ENCODE results near the gene KDM8. TPM values are rescaled to one million over a fixed set of nuclear protein-coding genes. Genes with fewer than 3 reads are reported as not detected.

Gene KDM8
- total and polyA plus RNA-seq, 2 donors (not counting 1 experiment from before 2014, with no cell fraction given) = 7.5 to 37.4 TPM

GRCh38 chr16:27251541-27252205 is 48.3 kb downstream of the KDM8 start:
- Histone ChIP-seq H3K4me1 (ENCODE audit: control insufficient read depth in 2 of 2, insufficient read depth in 2 of 2, low read length in 2 of 2) (peaks cover 29 to 36% of the 10 kb centered on the region in 2 donors), H3K36me3 (replicated peaks in 1 of 2; ENCODE audit: control extremely low read depth in 1 of 2, control insufficient read depth in 1 of 2, extremely low read depth in 1 of 2, insufficient read depth in 2 of 2, low read length in 1 of 2) (peaks cover 2 to 14% of the 10 kb centered on the region in 2 experiments), H3K4me3 (ENCODE audit: control extremely low read depth in 1 of 5, extremely low read depth in 1 of 5, insufficient read depth in 1 of 5, low read depth in 2 of 5, low read length in 4 of 5) (no peak overlapping the region), H3K27me3 (replicated peaks in 1 of 4; ENCODE audit: control extremely low read depth in 1 of 4, control insufficient read depth in 3 of 4, insufficient read depth in 4 of 4, low read length in 3 of 4) (no peaks in the 10 kb centered on the region), H3K9me3 (ENCODE audit: control extremely low read depth in 1 of 3, control insufficient read depth in 2 of 3, insufficient read depth in 1 of 3, low read length in 2 of 3) (peaks cover 0 to 7% (median 0%) of the 10 kb centered on the region in 3 donors), H2AFZ (ENCODE audit: insufficient read depth, low read depth, low read length, poor library complexity, severe bottlenecking) (no peak overlapping the region), H3K9ac (ENCODE audit: low read length) (no peak overlapping the region), H3K79me2 (ENCODE audit: control insufficient read depth, insufficient read depth, low read length) (peaks cover 68% of the 10 kb centered on the region), H3K4me2 (replicated peaks; ENCODE audit: low read depth, low read length, poor library complexity, severe bottlenecking) (no peak overlapping the region), H4K20me1 (ENCODE audit: control insufficient read depth, insufficient read depth, low read length, poor library complexity, severe bottlenecking) (no peaks in the 10 kb centered on the region), H3K27ac (ENCODE audit: low read length in 2 of 2) (no peak overlapping the region)
- peaks cover 50% of the 10 kb centered on the region for H3K4me1 Mint-ChIP-seq
- peak overlapping the region; percentile 70 for H3K27ac Mint-ChIP-seq
- ChIA-PET POLR2A (interaction anchor here (1.0 kb wide), 1 partner anchor 13 kb away, joined by 4 read pairs; no protein-coding TSS in a partner anchor), CTCF (interaction anchor here (0.6 to 4.6 kb wide), 4 partner anchors 10 to 173 kb away, joined by 3 to 18 read pairs (median 4); no protein-coding TSS in a partner anchor)
- DNase-seq (no peak), ATAC-seq (ENCODE audit: low read depth) (no peak)
- H3K4me3 Mint-ChIP-seq = no peak overlapping the region
- intact Hi-C loops (cut with micrococcal nuclease) = no loop called here
- WGBS (ENCODE audit: insufficient coverage) = 90% methylated on average over 5 of the region's 8 CpGs
- peaks cover 2% of the 10 kb centered on the region for H3K9me3 Mint-ChIP-seq (ENCODE audit: insufficient read depth)
- H3K27me3 Mint-ChIP-seq = no peaks in the 10 kb centered on the region
- TF ChIP-seq CTCF (IDR thresholded peaks at IDR 0.05) (no peak), EZH2 (IDR thresholded peaks at IDR 0.05; ENCODE audit: borderline replicate concordance, insufficient read depth, low read depth, low read length, poor library complexity, severe bottlenecking) (no peak)

DNA sequence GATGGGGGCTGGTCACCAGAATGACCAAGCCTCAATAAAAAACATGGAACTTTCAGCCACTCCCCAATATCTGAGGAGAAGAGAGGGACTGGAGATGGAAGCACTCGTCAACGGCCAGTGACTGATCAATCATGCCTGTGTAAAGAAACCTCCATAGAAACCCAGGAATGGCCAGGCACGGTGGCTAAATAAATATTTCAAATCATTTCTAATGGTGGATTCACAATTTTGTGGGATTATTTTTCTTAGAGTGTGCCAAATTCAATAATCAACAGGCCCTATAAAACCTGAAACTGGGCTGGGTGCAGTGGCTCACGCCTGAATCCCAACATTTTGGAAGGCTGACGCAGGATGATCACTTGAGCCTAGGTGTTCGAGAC is 48.9 kb downstream of the KDM8 start:
- POLR2A ChIA-PET = no interaction called here

More for the DNA sequence above, 48.9 kb downstream of the KDM8 start:
- peaks cover 45% of the 10 kb centered on the region for H3K4me1 Mint-ChIP-seq
- H3K4me2 ChIP-seq (replicated peaks; ENCODE audit: low read depth, low read length, poor library complexity, severe bottlenecking) = no peak overlapping the region
- H3K4me1 ChIP-seq (ENCODE audit: control insufficient read depth in 2 of 2, insufficient read depth in 2 of 2, low read length in 2 of 2) = peaks cover 24 to 31% of the 10 kb centered on the region in 2 donors
- no peak overlapping the region for H3K9ac ChIP-seq (ENCODE audit: low read length)
- intact Hi-C loops (cut with micrococcal nuclease) = no loop called here
- peak overlapping the region; percentile 37 for H3K27ac Mint-ChIP-seq
- ATAC-seq (ENCODE audit: low read depth) = no peak
- peaks cover 68% of the 10 kb centered on the region for H3K79me2 ChIP-seq (ENCODE audit: control insufficient read depth, insufficient read depth, low read length)
- H3K27me3 ChIP-seq (replicated peaks in 1 of 4; ENCODE audit: control extremely low read depth in 1 of 4, control insufficient read depth in 3 of 4, insufficient read depth in 4 of 4, low read length in 3 of 4) = no peaks in the 10 kb centered on the region
- H3K4me3 ChIP-seq (ENCODE audit: control extremely low read depth in 1 of 5, extremely low read depth in 1 of 5, insufficient read depth in 1 of 5, low read depth in 2 of 5, low read length in 4 of 5) = no peak overlapping the region
- no peaks in the 10 kb centered on the region for H3K27me3 Mint-ChIP-seq
- H3K27ac ChIP-seq (ENCODE audit: low read length in 2 of 2) = no peak overlapping the region
- peaks cover 0 to 7% (median 0%) of the 10 kb centered on the region in 3 donors for H3K9me3 ChIP-seq (ENCODE audit: control extremely low read depth in 1 of 3, control insufficient read depth in 2 of 3, insufficient read depth in 1 of 3, low read length in 2 of 3)
- no peak overlapping the region for H2AFZ ChIP-seq (ENCODE audit: insufficient read depth, low read depth, low read length, poor library complexity, severe bottlenecking)
- CTCF ChIA-PET = interaction anchor here (0.6 to 4.6 kb wide), 2 partner anchors 17 to 23 kb away, joined by 3 to 18 read pairs; no protein-coding TSS in a partner anchor
- no peaks in the 10 kb centered on the region for H4K20me1 ChIP-seq (ENCODE audit: control insufficient read depth, insufficient read depth, low read length, poor library complexity, severe bottlenecking)
- TF ChIP-seq EZH2 (IDR thresholded peaks at IDR 0.05; ENCODE audit: borderline replicate concordance, insufficient read depth, low read depth, low read length, poor library complexity, severe bottlenecking) (no peak), CTCF (IDR thresholded peaks at IDR 0.05) (no peak)
- no peak overlapping the region for H3K4me3 Mint-ChIP-seq
- peaks cover 4 to 20% of the 10 kb centered on the region in 2 experiments for H3K36me3 ChIP-seq (replicated peaks in 1 of 2; ENCODE audit: control extremely low read depth in 1 of 2, control insufficient read depth in 1 of 2, extremely low read depth in 1 of 2, insufficient read depth in 2 of 2, low read length in 1 of 2)
- no peak for DNase-seq
- peaks cover 2% of the 10 kb centered on the region for H3K9me3 Mint-ChIP-seq (ENCODE audit: insufficient read depth)
- 100% methylated on average over 2 of the region's 6 CpGs for WGBS (ENCODE audit: insufficient coverage)
